WTC11 (cell line): ENCODE results near the gene HDLBP. TPM values are rescaled to one million over a fixed set of nuclear protein-coding genes. Genes with fewer than 3 reads are reported as not detected.

Experiments
- ATAC-seq: fragments of 200-7000 bp; cut with Tn5 transposase; 2 replicates; pipeline ENCODE4 v1.10.0; 2021; ENCODE audit warnings: mild to moderate bottlenecking, moderate library complexity
- CTCF ChIA-PET: fragments of 300-600 bp; sonication (Branson Sonifier 250); formaldehyde crosslinking; loops from one replicate; lab custom pipeline; 2021; ENCODE audit warnings: antibody characterized with exemption; lab: Charles Lee
- POLR2A ChIA-PET: fragments of 350-600 bp; sonication (Branson Sonifier 250); formaldehyde crosslinking; loops from one replicate; lab custom pipeline; 2021; ENCODE audit warnings: antibody characterized with exemption; lab: Charles Lee
- DNase-seq: peaks from one replicate; pipeline ENCODE4 v3.0.0; 2021; ENCODE audit warnings: low spot score
- H3K27ac Mint-ChIP-seq: 2 replicates; pipeline ENCODE4 v1.8.0; 2021; ENCODE audit warnings: mixed read lengths
- H3K27me3 Mint-ChIP-seq: 2 replicates; pipeline ENCODE4 v1.8.0; 2021; ENCODE audit warnings: low read depth, mild to moderate bottlenecking, moderate library complexity, mixed read lengths
- H3K36me3 Mint-ChIP-seq: 2 replicates; pipeline ENCODE4 v1.8.0; 2021; ENCODE audit warnings: mixed read lengths
- H3K4me1 Mint-ChIP-seq: 2 replicates; pipeline ENCODE4 v1.8.0; 2022; ENCODE audit warnings: mixed read lengths
- H3K4me3 Mint-ChIP-seq: 2 replicates; pipeline ENCODE4 v1.8.0; 2021; ENCODE audit warnings: mild to moderate bottlenecking, moderate library complexity, mixed read lengths
- H3K9me3 Mint-ChIP-seq: 2 replicates; pipeline ENCODE4 v1.8.0; 2021; ENCODE audit warnings: mixed read lengths
- FOXJ3 ChIP-seq: sonication (generic); formaldehyde crosslinking; IDR thresholded peaks from 2 replicates; pipeline ENCODE4 v1.9.0; 2021; ENCODE audit warnings: missing genetic modification reagents, mild to moderate bottlenecking, borderline replicate concordance
- FOXK1 ChIP-seq: sonication (generic); formaldehyde crosslinking; IDR thresholded peaks from 2 replicates; pipeline ENCODE4 v1.8.0; 2022; ENCODE audit warnings: mild to moderate bottlenecking, moderate library complexity, missing genetic modification reagents
- GTF2I ChIP-seq: fragments of 250-450 bp; sonication (Bioruptor Pico); conservative IDR thresholded peaks from 2 replicates; pipeline ENCODE4 v1.4.0; 2021; ENCODE audit warnings: mild to moderate bottlenecking
- MXD4 ChIP-seq: fragments of 250-450 bp; sonication (Bioruptor Pico); IDR thresholded peaks from 2 replicates; pipeline ENCODE4 v1.8.0; 2021; ENCODE audit warnings: mild to moderate bottlenecking, moderate library complexity, borderline replicate concordance
- NR3C1 ChIP-seq: sonication (generic); formaldehyde crosslinking; conservative IDR thresholded peaks from 2 replicates; pipeline ENCODE4 v1.8.1; 2023; ENCODE audit warnings: low read depth, mild to moderate bottlenecking, missing genetic modification reagents
- SMAD3 ChIP-seq: sonication (generic); formaldehyde crosslinking; IDR thresholded peaks from 2 replicates; pipeline ENCODE4 v1.8.0; 2022; ENCODE audit warnings: missing genetic modification reagents, mild to moderate bottlenecking, borderline replicate concordance
- SMAD4 ChIP-seq: sonication (generic); formaldehyde crosslinking; IDR thresholded peaks from 2 replicates; pipeline ENCODE4 v1.8.0; 2022; ENCODE audit warnings: mild to moderate bottlenecking, missing genetic modification reagents
- SOX15 ChIP-seq: fragments of 250-450 bp; sonication (Bioruptor Pico); IDR thresholded peaks from 2 replicates; pipeline ENCODE4 v1.9.0; 2021; ENCODE audit warnings: mild to moderate bottlenecking
- SP1 ChIP-seq: sonication (generic); formaldehyde crosslinking; conservative IDR thresholded peaks from 2 replicates; pipeline ENCODE4 v1.8.1; 2022; ENCODE audit warnings: missing genetic modification reagents
- ZNF263 ChIP-seq: sonication (generic); formaldehyde crosslinking; IDR thresholded peaks from 2 replicates; pipeline ENCODE4 v1.8.1; 2022; ENCODE audit warnings: low read depth, mild to moderate bottlenecking, moderate library complexity, missing genetic modification reagents
- ZNF396 ChIP-seq: fragments of 250-450 bp; sonication (Bioruptor Pico); IDR thresholded peaks from 2 replicates; pipeline ENCODE4 v1.8.0; 2021; ENCODE audit warnings: mild to moderate bottlenecking, moderate library complexity, borderline replicate concordance
- ZNF423 ChIP-seq: fragments of 250-450 bp; sonication (Bioruptor Pico); IDR thresholded peaks from 2 replicates; pipeline ENCODE4 v2.1.2; 2022; ENCODE audit warnings: mild to moderate bottlenecking, moderate library complexity
- total RNA-seq: library from RNA; stranded (reverse); gene quantifications from 3 replicates; pipeline ENCODE4 v1.2.3, GENCODE V29; 2021
- TF ChIP-seq, protein P1 (sequence below): sonication (generic); formaldehyde crosslinking; IDR thresholded peaks from 2 replicates; pipeline ENCODE4 v1.8.0; 2023; ENCODE audit warnings: mild to moderate bottlenecking, missing genetic modification reagents
- TF ChIP-seq, protein P2 (sequence below): sonication (generic); formaldehyde crosslinking; IDR thresholded peaks from 2 replicates; pipeline ENCODE4 v1.8.0; 2022; ENCODE audit warnings: mild to moderate bottlenecking, missing genetic modification reagents
- TF ChIP-seq, protein P3 (sequence below): sonication (generic); formaldehyde crosslinking; IDR thresholded peaks from 2 replicates; pipeline ENCODE4 v1.8.1; 2022; ENCODE audit warnings: low read depth, missing genetic modification reagents, borderline replicate concordance
- TF ChIP-seq, protein P4 (sequence below): sonication (generic); formaldehyde crosslinking; IDR thresholded peaks from 2 replicates; pipeline ENCODE4 v1.8.1; 2022; ENCODE audit warnings: mild to moderate bottlenecking, missing genetic modification reagents, moderate library complexity, borderline replicate concordance
- TF ChIP-seq, protein P5 (sequence below): fragments of 250-450 bp; sonication (Bioruptor Pico); IDR thresholded peaks from 2 replicates; pipeline ENCODE4 v1.9.0; 2021; ENCODE audit warnings: mild to moderate bottlenecking
- TF ChIP-seq, protein P6 (sequence below): sonication (generic); formaldehyde crosslinking; IDR thresholded peaks from 2 replicates; pipeline ENCODE4 v1.8.1; 2023; ENCODE audit warnings: mild to moderate bottlenecking, missing genetic modification reagents
- TF ChIP-seq, protein P7 (sequence below): fragments of 250-450 bp; sonication (Bioruptor Pico); IDR thresholded peaks from 2 replicates; pipeline ENCODE4 v1.9.0; 2021; ENCODE audit warnings: mild to moderate bottlenecking, borderline replicate concordance

The HDLBP gene
- total RNA-seq, 1 experiment from 2014 or later, result 368 TPM

DNA sequence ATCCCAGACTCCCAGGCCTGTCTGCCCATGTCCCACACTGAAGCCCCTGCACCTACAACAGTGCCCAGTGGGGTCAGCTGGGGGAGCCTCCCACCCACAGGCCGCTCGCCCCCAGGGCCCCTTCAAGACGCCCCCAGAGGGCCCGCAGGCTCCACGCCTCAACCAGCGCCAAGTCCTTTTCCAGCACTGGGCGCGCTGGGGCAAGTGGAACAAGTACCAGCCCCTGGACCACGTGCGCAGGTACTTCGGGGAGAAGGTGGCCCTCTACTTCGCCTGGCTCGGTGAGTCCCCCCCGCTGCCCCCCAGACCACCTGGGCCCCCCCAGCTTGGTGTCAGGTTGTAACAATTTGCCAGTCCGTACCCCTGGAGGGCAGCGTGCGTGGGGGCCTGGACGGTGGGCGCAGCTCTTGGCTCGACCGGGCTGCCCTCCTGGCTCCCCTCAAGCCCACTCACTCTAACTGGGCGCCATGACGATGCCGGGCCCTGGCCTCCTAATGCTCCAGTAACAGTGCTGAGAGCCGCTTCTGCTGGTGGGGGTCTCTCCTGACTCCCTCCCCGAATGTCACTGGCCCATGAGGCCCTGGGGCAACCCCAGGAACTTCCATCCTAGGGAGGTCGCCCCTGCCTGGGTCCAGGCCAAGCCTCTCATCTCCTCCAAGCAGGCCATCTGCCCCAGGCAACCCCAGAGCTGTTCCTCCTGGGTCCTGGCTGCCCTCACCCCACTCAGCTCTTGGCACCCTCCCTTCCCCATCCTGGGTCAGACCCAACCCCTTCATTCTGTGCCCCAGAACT is 112.1 kb downstream of the HDLBP start:
- CTCF ChIA-PET, result interaction anchor here (1.8 kb wide), 1 partner anchor 125 kb away, joined by 4 read pairs; no protein-coding TSS in a partner anchor
- Mint-ChIP-seq H3K36me3 (no peaks in the 10 kb centered on the region), H3K4me3 (no peak overlapping the region), H3K27ac (no peak overlapping the region), H3K9me3 (no peaks in the 10 kb centered on the region), H3K27me3 (no peaks in the 10 kb centered on the region), H3K4me1 (0 out of 2 replicates have a peak, but pooled peaks cover 3% of the 10 kb centered on the region)
- DNase-seq, result no peak
- ATAC-seq, result no peak
- POLR2A ChIA-PET, result no interaction called here
- TF ChIP-seq SP1, result no peak
- TF ChIP-seq, protein P1, sequence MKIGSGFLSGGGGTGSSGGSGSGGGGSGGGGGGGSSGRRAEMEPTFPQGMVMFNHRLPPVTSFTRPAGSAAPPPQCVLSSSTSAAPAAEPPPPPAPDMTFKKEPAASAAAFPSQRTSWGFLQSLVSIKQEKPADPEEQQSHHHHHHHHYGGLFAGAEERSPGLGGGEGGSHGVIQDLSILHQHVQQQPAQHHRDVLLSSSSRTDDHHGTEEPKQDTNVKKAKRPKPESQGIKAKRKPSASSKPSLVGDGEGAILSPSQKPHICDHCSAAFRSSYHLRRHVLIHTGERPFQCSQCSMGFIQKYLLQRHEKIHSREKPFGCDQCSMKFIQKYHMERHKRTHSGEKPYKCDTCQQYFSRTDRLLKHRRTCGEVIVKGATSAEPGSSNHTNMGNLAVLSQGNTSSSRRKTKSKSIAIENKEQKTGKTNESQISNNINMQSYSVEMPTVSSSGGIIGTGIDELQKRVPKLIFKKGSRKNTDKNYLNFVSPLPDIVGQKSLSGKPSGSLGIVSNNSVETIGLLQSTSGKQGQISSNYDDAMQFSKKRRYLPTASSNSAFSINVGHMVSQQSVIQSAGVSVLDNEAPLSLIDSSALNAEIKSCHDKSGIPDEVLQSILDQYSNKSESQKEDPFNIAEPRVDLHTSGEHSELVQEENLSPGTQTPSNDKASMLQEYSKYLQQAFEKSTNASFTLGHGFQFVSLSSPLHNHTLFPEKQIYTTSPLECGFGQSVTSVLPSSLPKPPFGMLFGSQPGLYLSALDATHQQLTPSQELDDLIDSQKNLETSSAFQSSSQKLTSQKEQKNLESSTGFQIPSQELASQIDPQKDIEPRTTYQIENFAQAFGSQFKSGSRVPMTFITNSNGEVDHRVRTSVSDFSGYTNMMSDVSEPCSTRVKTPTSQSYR, result no peak
- TF ChIP-seq, protein P2, sequence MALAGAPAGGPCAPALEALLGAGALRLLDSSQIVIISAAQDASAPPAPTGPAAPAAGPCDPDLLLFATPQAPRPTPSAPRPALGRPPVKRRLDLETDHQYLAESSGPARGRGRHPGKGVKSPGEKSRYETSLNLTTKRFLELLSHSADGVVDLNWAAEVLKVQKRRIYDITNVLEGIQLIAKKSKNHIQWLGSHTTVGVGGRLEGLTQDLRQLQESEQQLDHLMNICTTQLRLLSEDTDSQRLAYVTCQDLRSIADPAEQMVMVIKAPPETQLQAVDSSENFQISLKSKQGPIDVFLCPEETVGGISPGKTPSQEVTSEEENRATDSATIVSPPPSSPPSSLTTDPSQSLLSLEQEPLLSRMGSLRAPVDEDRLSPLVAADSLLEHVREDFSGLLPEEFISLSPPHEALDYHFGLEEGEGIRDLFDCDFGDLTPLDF (CRISPR knock-in tag), result no peak
- TF ChIP-seq ZNF423 (CRISPR knock-in tag), result no peak
- TF ChIP-seq SMAD4 (CRISPR knock-in tag), result no peak

DNA sequence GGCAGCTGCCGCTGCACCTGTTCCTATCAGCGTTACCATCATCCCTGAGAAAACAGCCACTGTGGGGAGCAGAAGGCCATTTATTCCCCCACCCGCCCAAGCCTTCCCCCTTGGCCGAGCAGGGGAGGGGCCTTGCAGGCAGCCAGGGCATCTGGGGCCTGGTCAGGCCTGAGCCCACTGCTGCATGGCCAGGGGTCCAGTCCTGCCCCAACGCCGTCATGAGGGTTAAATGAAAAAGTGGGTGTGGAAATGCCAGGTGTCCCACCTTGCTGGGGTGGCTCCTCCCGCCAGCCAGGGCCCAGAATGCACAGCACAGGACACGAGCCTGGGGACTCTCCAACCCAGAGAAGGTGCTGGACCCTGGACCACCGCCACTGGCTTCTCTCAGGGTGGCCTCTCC is 112.8 kb downstream of the HDLBP start:
- Mint-ChIP-seq H3K27me3 (no peaks in the 10 kb centered on the region), H3K36me3 (no peaks in the 10 kb centered on the region), H3K27ac (no peak overlapping the region), H3K4me1 (0 out of 2 replicates have a peak, but pooled peaks cover 3% of the 10 kb centered on the region), H3K9me3 (no peaks in the 10 kb centered on the region), H3K4me3 (no peak overlapping the region)
- ATAC-seq (no peak), DNase-seq (no peak)
- ChIA-PET POLR2A (no interaction called here), CTCF (interaction anchor here (1.8 kb wide), 1 partner anchor 124 kb away, joined by 4 read pairs; no protein-coding TSS in a partner anchor)
- TF ChIP-seq, protein P3, sequence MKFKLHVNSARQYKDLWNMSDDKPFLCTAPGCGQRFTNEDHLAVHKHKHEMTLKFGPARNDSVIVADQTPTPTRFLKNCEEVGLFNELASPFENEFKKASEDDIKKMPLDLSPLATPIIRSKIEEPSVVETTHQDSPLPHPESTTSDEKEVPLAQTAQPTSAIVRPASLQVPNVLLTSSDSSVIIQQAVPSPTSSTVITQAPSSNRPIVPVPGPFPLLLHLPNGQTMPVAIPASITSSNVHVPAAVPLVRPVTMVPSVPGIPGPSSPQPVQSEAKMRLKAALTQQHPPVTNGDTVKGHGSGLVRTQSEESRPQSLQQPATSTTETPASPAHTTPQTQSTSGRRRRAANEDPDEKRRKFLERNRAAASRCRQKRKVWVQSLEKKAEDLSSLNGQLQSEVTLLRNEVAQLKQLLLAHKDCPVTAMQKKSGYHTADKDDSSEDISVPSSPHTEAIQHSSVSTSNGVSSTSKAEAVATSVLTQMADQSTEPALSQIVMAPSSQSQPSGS (CRISPR knock-in tag), result no peak
- no peak for TF ChIP-seq MXD4 (CRISPR knock-in tag)
- TF ChIP-seq, protein P4, sequence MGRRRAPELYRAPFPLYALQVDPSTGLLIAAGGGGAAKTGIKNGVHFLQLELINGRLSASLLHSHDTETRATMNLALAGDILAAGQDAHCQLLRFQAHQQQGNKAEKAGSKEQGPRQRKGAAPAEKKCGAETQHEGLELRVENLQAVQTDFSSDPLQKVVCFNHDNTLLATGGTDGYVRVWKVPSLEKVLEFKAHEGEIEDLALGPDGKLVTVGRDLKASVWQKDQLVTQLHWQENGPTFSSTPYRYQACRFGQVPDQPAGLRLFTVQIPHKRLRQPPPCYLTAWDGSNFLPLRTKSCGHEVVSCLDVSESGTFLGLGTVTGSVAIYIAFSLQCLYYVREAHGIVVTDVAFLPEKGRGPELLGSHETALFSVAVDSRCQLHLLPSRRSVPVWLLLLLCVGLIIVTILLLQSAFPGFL, result no peak
- TF ChIP-seq, protein P5, sequence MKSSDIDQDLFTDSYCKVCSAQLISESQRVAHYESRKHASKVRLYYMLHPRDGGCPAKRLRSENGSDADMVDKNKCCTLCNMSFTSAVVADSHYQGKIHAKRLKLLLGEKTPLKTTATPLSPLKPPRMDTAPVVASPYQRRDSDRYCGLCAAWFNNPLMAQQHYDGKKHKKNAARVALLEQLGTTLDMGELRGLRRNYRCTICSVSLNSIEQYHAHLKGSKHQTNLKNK (CRISPR knock-in tag), result no peak
- TF ChIP-seq, protein P6, sequence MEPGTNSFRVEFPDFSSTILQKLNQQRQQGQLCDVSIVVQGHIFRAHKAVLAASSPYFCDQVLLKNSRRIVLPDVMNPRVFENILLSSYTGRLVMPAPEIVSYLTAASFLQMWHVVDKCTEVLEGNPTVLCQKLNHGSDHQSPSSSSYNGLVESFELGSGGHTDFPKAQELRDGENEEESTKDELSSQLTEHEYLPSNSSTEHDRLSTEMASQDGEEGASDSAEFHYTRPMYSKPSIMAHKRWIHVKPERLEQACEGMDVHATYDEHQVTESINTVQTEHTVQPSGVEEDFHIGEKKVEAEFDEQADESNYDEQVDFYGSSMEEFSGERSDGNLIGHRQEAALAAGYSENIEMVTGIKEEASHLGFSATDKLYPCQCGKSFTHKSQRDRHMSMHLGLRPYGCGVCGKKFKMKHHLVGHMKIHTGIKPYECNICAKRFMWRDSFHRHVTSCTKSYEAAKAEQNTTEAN, result no peak
- no peak for TF ChIP-seq SOX15 (CRISPR knock-in tag)
- no peak for TF ChIP-seq SMAD3 (CRISPR knock-in tag)
- no peak for TF ChIP-seq ZNF263 (CRISPR knock-in tag)
- TF ChIP-seq, protein P7, sequence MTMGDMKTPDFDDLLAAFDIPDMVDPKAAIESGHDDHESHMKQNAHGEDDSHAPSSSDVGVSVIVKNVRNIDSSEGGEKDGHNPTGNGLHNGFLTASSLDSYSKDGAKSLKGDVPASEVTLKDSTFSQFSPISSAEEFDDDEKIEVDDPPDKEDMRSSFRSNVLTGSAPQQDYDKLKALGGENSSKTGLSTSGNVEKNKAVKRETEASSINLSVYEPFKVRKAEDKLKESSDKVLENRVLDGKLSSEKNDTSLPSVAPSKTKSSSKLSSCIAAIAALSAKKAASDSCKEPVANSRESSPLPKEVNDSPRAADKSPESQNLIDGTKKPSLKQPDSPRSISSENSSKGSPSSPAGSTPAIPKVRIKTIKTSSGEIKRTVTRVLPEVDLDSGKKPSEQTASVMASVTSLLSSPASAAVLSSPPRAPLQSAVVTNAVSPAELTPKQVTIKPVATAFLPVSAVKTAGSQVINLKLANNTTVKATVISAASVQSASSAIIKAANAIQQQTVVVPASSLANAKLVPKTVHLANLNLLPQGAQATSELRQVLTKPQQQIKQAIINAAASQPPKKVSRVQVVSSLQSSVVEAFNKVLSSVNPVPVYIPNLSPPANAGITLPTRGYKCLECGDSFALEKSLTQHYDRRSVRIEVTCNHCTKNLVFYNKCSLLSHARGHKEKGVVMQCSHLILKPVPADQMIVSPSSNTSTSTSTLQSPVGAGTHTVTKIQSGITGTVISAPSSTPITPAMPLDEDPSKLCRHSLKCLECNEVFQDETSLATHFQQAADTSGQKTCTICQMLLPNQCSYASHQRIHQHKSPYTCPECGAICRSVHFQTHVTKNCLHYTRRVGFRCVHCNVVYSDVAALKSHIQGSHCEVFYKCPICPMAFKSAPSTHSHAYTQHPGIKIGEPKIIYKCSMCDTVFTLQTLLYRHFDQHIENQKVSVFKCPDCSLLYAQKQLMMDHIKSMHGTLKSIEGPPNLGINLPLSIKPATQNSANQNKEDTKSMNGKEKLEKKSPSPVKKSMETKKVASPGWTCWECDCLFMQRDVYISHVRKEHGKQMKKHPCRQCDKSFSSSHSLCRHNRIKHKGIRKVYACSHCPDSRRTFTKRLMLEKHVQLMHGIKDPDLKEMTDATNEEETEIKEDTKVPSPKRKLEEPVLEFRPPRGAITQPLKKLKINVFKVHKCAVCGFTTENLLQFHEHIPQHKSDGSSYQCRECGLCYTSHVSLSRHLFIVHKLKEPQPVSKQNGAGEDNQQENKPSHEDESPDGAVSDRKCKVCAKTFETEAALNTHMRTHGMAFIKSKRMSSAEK (CRISPR knock-in tag), result no peak
- TF ChIP-seq ZNF396 (CRISPR knock-in tag), result no peak
- no peak for TF ChIP-seq FOXK1 (CRISPR knock-in tag)
- TF ChIP-seq GTF2I, result no peak
- no peak for TF ChIP-seq NR3C1
- TF ChIP-seq FOXJ3, result no peak
- TF ChIP-seq, protein P2 (CRISPR knock-in tag), result no peak
